CD4-positive, alpha-beta T cell treated with Interferon gamma for 1 hour (primary cell): Measurements from ENCODE around the gene UFC1.
A peak's percentile ranks its signal among the peaks of the same experiment; 100 is the strongest.

Source experiments
- DNase-seq: peaks from one replicate; pipeline ENCODE4 v3.0.0-alpha.2; 2020

The UFC1 gene

GRCh38 chr1:161172349-161172748 lies 18.6 kb downstream of the UFC1 start:
- DNase-seq = no peak

- DNase-seq = no peak
Measured at GRCh38 chr1:161172776-161173376, 19.1 kb downstream of the UFC1 start.

- DNase-seq = no peak
Measured at GRCh38 chr1:161173711-161174110, 19.9 kb downstream of the UFC1 start.

GRCh38 chr1:161174911-161175310 lies 21.1 kb downstream of the UFC1 start:
- DNase-seq = no peak

GRCh38 chr1:161175771-161176453 lies 22.1 kb downstream of the UFC1 start:
- DNase-seq = no peak

GRCh38 chr1:161176468-161177111 lies 22.8 kb downstream of the UFC1 start:
- DNase-seq = no peak

- peak; percentile 88 for DNase-seq
Measured at GRCh38 chr1:161177112-161177935, 23.5 kb downstream of the UFC1 start, which contains the start of gene B4GALT3. B4GALT3 (minus strand) TSS chr1:161177507; CDS start chr1:161176060, 1,447 bp downstream.

- no peak for DNase-seq
Measured at GRCh38 chr1:161177936-161178244, 24.1 kb downstream of the UFC1 start.

GRCh38 chr1:161179698-161180097 lies 25.9 kb downstream of the UFC1 start:
- DNase-seq = no peak

- DNase-seq = no peak
Measured at GRCh38 chr1:161180639-161181038, 26.9 kb downstream of the UFC1 start.

GRCh38 chr1:161182214-161182613 lies 28.4 kb downstream of the UFC1 start:
- DNase-seq = peak; percentile 62

- peak; percentile 85 for DNase-seq
Measured at GRCh38 chr1:161185282-161185682, 31.5 kb downstream of the UFC1 start.

GRCh38 chr1:161185732-161186311 lies 32.0 kb downstream of the UFC1 start:
- peak; percentile 43 for DNase-seq

- no peak for DNase-seq
Measured at GRCh38 chr1:161187311-161187710, 33.5 kb downstream of the UFC1 start.

- DNase-seq = no peak
Measured at GRCh38 chr1:161188381-161188780, 34.6 kb downstream of the UFC1 start.

GRCh38 chr1:161189036-161189435 lies 35.3 kb downstream of the UFC1 start:
- DNase-seq = no peak

- DNase-seq = no peak
Measured at GRCh38 chr1:161190962-161191521, 37.3 kb downstream of the UFC1 start.

GRCh38 chr1:161191971-161192370 lies 38.2 kb downstream of the UFC1 start:
- no peak for DNase-seq

GRCh38 chr1:161192476-161193465 lies 39.0 kb downstream of the UFC1 start:
- peak; percentile 73 for DNase-seq

- DNase-seq = no peak
Measured at GRCh38 chr1:161193561-161194235, 39.9 kb downstream of the UFC1 start.

GRCh38 chr1:161195171-161195570 lies 41.4 kb downstream of the UFC1 start:
- DNase-seq = no peak
